ENCODE results near the gene SLCO1B1.
"Not testable (repeated sequence)": the region's sequence is repeated elsewhere in the genome, so short reads cannot be mapped to it uniquely, and the experiment has no call there.

The SLCO1B1 gene

GRCh38 chr12:21130998-21131397 is at the start of gene SLCO1B1:
TSS of gene SLCO1B1 (plus strand) at chr12:21131194. CDS start at chr12:21141575, 10,381 bp downstream.
- no peak for DNase-seq (ENCODE audit: low read depth in 2 of 2)

- DNase-seq (ENCODE audit: low read depth in 2 of 2): not testable (repeated sequence)
Observed at GRCh38 chr12:21084753-21085152, 46.2 kb upstream of the SLCO1B1 start.

- no peak for DNase-seq (ENCODE audit: low read depth in 2 of 2)
Observed at GRCh38 chr12:21111732-21112131, 19.3 kb upstream of the SLCO1B1 start.

- DNase-seq (ENCODE audit: low read depth in 2 of 2): no peak
Observed at GRCh38 chr12:21113266-21113665, 17.7 kb upstream of the SLCO1B1 start.

- DNase-seq (ENCODE audit: low read depth in 2 of 2): no peak
Observed at GRCh38 chr12:21117995-21118394, 13.0 kb upstream of the SLCO1B1 start.

- DNase-seq (ENCODE audit: low read depth in 2 of 2): no peak
Observed at GRCh38 chr12:21118760-21119159, 12.2 kb upstream of the SLCO1B1 start.

- DNase-seq (ENCODE audit: low read depth in 2 of 2): no peak
Observed at GRCh38 chr12:21129351-21129750, 1.6 kb upstream of the SLCO1B1 start.

GRCh38 chr12:21129906-21130305 is 1.1 kb upstream of the SLCO1B1 start:
- DNase-seq (ENCODE audit: low read depth in 2 of 2): no peak

- not testable (repeated sequence) for DNase-seq (ENCODE audit: low read depth in 2 of 2)
Observed at GRCh38 chr12:21137318-21137999, 6.5 kb downstream of the SLCO1B1 start.

- no peak for DNase-seq (ENCODE audit: low read depth in 2 of 2)
Observed at GRCh38 chr12:21138016-21138415, 7.0 kb downstream of the SLCO1B1 start.

- DNase-seq (ENCODE audit: low read depth in 2 of 2): no peak
Observed at GRCh38 chr12:21144309-21144708, 13.3 kb downstream of the SLCO1B1 start.

GRCh38 chr12:21149861-21150260 is 18.9 kb downstream of the SLCO1B1 start:
- not testable (repeated sequence) for DNase-seq (ENCODE audit: low read depth in 2 of 2)

GRCh38 chr12:21151184-21151583 is 20.2 kb downstream of the SLCO1B1 start:
- no peak for DNase-seq (ENCODE audit: low read depth in 2 of 2)

- no peak for DNase-seq (ENCODE audit: low read depth in 2 of 2)
Observed at GRCh38 chr12:21155522-21156351, 24.7 kb downstream of the SLCO1B1 start.

- DNase-seq (ENCODE audit: low read depth in 2 of 2): no peak
Observed at GRCh38 chr12:21165048-21165447, 34.1 kb downstream of the SLCO1B1 start.

GRCh38 chr12:21169878-21170472 is 39.0 kb downstream of the SLCO1B1 start:
- peak in 1 of 2 experiments; percentile 3 for DNase-seq (ENCODE audit: low read depth in 2 of 2)

- DNase-seq (ENCODE audit: low read depth in 2 of 2): no peak
Observed at GRCh38 chr12:21172079-21172478, 41.1 kb downstream of the SLCO1B1 start.

- DNase-seq (ENCODE audit: low read depth in 2 of 2): no peak
Observed at GRCh38 chr12:21183721-21184275, 52.8 kb downstream of the SLCO1B1 start.

GRCh38 chr12:21190016-21190415 is 59.0 kb downstream of the SLCO1B1 start:
- no peak for DNase-seq (ENCODE audit: low read depth in 2 of 2)

GRCh38 chr12:21214433-21214832 is 83.4 kb downstream of the SLCO1B1 start:
- DNase-seq (ENCODE audit: low read depth in 2 of 2): not testable (repeated sequence)

- no peak for DNase-seq (ENCODE audit: low read depth in 2 of 2)
Observed at GRCh38 chr12:21219206-21219605, 88.2 kb downstream of the SLCO1B1 start.

- DNase-seq (ENCODE audit: low read depth in 2 of 2): no peak
Observed at GRCh38 chr12:21220266-21220665, 89.3 kb downstream of the SLCO1B1 start.
